CD8-positive, alpha-beta T cell (primary cell): ENCODE measurements around the gene GABRA1. TPM values are rescaled to one million over a fixed set of nuclear protein-coding genes. Genes with fewer than 3 reads are reported as not detected.

Experiments used
- total RNA-seq, 46 experiments: library from RNA in 2 of 46; stranded (reverse) in 2 of 46; gene quantifications; one replicate each; pipeline ENCODE4 v1.2.3 and lab custom pipeline; 2021 to 2026

Gene GABRA1
- total RNA-seq, 2 experiments from 2014 or later: not detected

Other genes starting within 250 kb of the GABRA1 start
- not detected for gene GABRA6, start 162.4 kb upstream of the GABRA1 start, total RNA-seq
- not detected for gene GABRG2, start 219.7 kb downstream of the GABRA1 start, total RNA-seq